NCI-H1105 (cell line): ENCODE results near the gene VBP1.
"Not testable (repeated sequence)": the region's sequence is repeated elsewhere in the genome, so short reads cannot be mapped to it uniquely, and the experiment has no call there.

Experiments
- DNase-seq: peaks from one replicate; lab custom pipeline; 2025; lab: John Stamatoyannopoulos, UW

VBP1 gene

DNA sequence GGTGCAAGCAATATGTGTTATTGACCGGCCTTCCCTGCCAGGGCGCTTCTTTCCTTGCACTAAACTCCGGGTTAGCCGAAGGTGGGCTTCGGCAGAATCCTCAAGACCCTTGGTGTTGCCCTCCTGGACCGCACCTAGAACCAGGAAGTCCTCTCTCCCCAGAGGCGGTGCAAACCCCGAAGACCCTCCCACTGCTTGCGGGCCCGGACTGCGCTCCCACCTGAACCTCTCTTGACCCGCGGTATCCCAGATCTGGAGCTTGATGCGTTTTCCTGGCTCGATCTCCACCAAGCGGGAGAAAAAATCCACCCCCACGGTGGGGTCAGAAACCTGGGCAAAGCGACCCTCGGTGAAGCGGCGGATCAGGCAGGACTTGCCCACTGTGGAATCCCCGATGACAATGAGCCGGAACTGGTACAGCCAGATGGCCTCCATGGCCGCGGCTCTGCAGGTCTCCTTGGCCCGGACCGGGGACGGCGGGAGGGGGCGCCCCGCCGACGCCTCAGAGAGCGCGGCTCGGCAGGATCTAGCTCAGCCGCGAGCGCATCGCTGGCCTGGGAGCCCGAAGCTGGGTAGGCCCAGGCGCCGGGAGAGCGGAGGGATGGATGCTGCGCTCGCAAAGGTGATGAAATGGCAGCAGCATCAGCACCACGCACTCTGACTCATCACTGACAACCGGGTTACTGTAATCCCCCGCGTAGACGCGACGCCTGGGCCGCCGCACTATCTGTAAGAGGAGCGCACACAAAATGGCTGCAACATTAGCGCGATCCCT is 47.8 kb downstream of the VBP1 start, which contains the start of gene RAB39B:
RAB39B (minus strand) TSS at position 638 of the 775 bp plus-strand sequence; CDS start at position 435, 203 bp downstream.
- DNase-seq: peak; percentile 84

DNA sequence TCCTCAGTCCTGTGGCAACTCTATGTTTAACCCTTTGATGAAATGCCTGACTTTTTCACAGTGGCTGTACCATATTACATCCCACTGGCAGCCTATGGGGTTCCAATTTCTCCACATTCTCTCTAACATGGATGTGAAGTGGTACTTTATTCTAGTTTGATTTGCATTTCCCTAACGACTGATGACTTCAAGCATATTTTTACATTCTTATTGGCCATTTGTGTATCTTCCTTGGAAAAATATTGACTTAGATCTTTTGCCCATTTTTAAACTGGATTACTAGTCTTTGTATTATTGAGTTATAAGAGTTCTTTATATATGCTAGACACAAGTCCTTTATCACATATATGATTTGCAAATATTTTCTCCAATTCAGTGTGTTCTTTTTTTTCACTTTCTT is 50.2 kb downstream of the VBP1 start:
- DNase-seq: no peak

DNA sequence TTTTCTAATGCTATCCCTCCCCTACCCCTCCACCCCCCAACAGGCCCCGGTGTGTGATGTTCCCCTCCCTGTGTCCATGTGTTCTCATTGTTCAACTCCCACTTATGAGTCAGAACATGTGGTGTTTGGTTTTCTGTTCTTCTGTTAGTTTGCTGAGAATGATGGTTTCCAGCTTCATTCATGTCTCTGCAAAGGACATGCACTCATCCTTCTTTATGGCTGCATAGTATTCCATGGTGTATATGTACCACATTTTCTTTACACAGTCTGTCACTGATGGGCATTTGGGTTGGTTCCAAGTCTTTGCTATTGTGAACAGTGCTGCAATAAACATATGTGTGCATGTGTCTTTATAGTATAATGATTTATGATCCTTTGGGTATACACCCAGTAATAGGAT is 51.7 kb downstream of the VBP1 start:
- DNase-seq: not testable (repeated sequence)

DNA sequence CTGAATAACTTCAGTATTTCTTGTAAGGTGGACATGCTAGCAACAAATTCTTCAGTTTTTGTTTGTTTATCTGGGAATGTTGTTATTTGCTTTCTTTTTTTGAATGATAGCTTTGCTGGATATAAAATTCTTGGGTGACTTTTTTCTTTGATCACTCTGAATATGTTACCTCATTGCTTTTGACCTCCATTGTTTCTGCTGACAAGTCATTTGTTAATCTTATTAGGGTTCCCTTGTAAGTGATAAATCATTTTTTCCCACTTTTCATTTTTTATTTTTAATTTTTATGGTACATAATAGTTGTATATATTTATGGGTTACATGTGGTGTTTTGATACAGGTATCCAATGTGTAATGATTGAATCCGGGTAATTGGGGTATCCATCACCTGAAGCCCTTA is 54.7 kb downstream of the VBP1 start:
- DNase-seq: no peak

DNA sequence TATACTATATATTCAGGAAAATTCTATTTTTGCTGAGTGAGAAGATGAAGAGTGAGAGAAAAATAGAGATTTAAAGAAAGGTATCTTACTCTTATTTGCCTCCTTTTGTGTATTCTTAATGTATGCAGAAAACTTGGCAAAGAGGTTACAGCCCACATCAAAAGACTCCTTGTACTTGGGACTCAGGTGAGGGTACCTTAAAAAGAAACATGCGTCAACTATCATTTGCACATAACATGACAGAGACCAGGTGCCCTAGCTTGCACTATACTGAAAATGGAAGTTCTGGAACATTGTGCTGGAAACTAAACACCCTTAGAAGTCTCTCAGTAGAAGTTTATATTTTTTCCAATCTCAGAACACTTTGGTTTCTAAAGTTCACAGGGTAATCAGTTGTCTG is 63.6 kb downstream of the VBP1 start:
- no peak for DNase-seq
